Measurements from ENCODE around the gene ATP1A3. TPM values are rescaled to one million over a fixed set of nuclear protein-coding genes. Genes with fewer than 3 reads are reported as not detected.

Gene ATP1A3
- polyA plus RNA-seq, 1 of the 3 experiments (the other 2 are of a cell fraction) = 0.77 TPM

GRCh38 chr19:41998246-41999020, 4.4 kb upstream of the ATP1A3 start:
- Histone ChIP-seq H3K36me3 (replicated peaks in 1 of 2; ENCODE audit: control insufficient read depth in 1 of 2, insufficient read depth in 2 of 2, low read length in 1 of 2) (no peaks in the 10 kb centered on the region), H3K9ac (no peak overlapping the region), H4K20me1 (ENCODE audit: insufficient read depth) (no peaks in the 10 kb centered on the region), H3K9me3 (no peaks in the 10 kb centered on the region), H3F3A (replicated peaks; ENCODE audit: insufficient read depth) (no peaks in the 10 kb centered on the region), H3K27me3 (ENCODE audit: insufficient read depth) (peaks cover 54% of the 10 kb centered on the region), H3K9me2 (no peaks in the 10 kb centered on the region), H3K4me2 (no peak overlapping the region), H2AFZ (ENCODE audit: low read depth) (no peak overlapping the region), H3K4me3 (ENCODE audit: low read depth in 2 of 2, low read length in 1 of 2) (peak overlapping the region; percentile 34 to 53; a peak in 3 of 4 replicates), H3K27ac (ENCODE audit: low read depth in 2 of 2, low read length in 1 of 2) (peak overlapping the region in 1 of 2 experiments; percentile 98; a peak in 2 of 4 replicates), H3K4me1 (ENCODE audit: control insufficient read depth in 1 of 2, insufficient read depth in 2 of 2, low read depth in 1 of 2, low read length in 1 of 2) (peaks cover 0 to 50% of the 10 kb centered on the region in 2 experiments; a peak in 1 of 4 replicates), H3K79me2 (ENCODE audit: insufficient read depth) (no peaks in the 10 kb centered on the region)
- 0% methylated on average over 20 of the region's 64 CpGs for WGBS (ENCODE audit: low lambda C conversion rate)
- peak; percentile 89 for DNase-seq
- POLR2A ChIA-PET = interaction anchor here (0.9 to 1.3 kb wide), 3 partner anchors 10 to 37 kb away, joined by 3 to 5 read pairs (median 3); no protein-coding TSS in a partner anchor
- CTCF ChIA-PET = interaction anchor here (0.5 to 4.7 kb wide), 16 partner anchors 12 to 361 kb away, joined by 3 to 39 read pairs (median 5); partner anchors contain the start of gene RABAC1
- TF ChIP-seq USF1 (IDR thresholded peaks at IDR 0.05; ENCODE audit: borderline replicate concordance, low read depth) = no peak
- TF ChIP-seq RAD21 (IDR thresholded peaks at IDR 0.05; ENCODE audit: low read length) = peak; percentile 54
- no peak for TF ChIP-seq EP300 (IDR thresholded peaks at IDR 0.05; ENCODE audit: borderline replicate concordance in 1 of 2, low read depth in 1 of 2, low read length in 1 of 2)
- no peak for TF ChIP-seq SIN3A (IDR thresholded peaks at IDR 0.05; ENCODE audit: borderline replicate concordance, low read depth, low read length)
- TF ChIP-seq FOSL2 (IDR thresholded peaks at IDR 0.05; ENCODE audit: borderline replicate concordance, low read depth) = no peak
- TF ChIP-seq REST (IDR thresholded peaks at IDR 0.05; ENCODE audit: low read depth, low read length) = peak; percentile 79; the same call in 1 of the 2 replicates
- TF ChIP-seq GABPA (IDR thresholded peaks at IDR 0.05; ENCODE audit: low read depth) = no peak
- peak; percentile 57 for TF ChIP-seq SMC3 (IDR thresholded peaks at IDR 0.05; ENCODE audit: low read depth, low read length)
- TF ChIP-seq TCF12 (IDR thresholded peaks at IDR 0.05) = no peak
- no peak for TF ChIP-seq TAF1 (IDR thresholded peaks at IDR 0.05; ENCODE audit: borderline replicate concordance, low read depth, low read length)
- TF ChIP-seq POLR2AphosphoS5 (IDR thresholded peaks at IDR 0.05; ENCODE audit: low read depth, low read length) = no peak
- TF ChIP-seq CTCF (IDR thresholded peaks at IDR 0.05) = peak; percentile 60
- TF ChIP-seq MAX (IDR thresholded peaks at IDR 0.05; ENCODE audit: low read depth) = no peak
- no peak for TF ChIP-seq FOXJ3 (CRISPR knock-in tag; IDR thresholded peaks at IDR 0.05)
- no peak for TF ChIP-seq EZH2phosphoT487 (IDR thresholded peaks at IDR 0.05; ENCODE audit: borderline replicate concordance, low read depth)
- no peak for TF ChIP-seq RXRA (IDR thresholded peaks at IDR 0.05; ENCODE audit: borderline replicate concordance, low read depth)
- no peak for TF ChIP-seq USF2 (IDR thresholded peaks at IDR 0.05; ENCODE audit: borderline replicate concordance, low read depth, low read length)
- TF ChIP-seq RFX5 (IDR thresholded peaks at IDR 0.05; ENCODE audit: low read length) = no peak
- no peak for TF ChIP-seq NFIC (IDR thresholded peaks at IDR 0.05; ENCODE audit: borderline replicate concordance)
- no peak for TF ChIP-seq TEAD4 (IDR thresholded peaks at IDR 0.05; ENCODE audit: borderline replicate concordance, insufficient read depth)
- TF ChIP-seq YY1 (IDR thresholded peaks at IDR 0.05; ENCODE audit: low read depth) = no peak
- TF ChIP-seq NRF1 (IDR thresholded peaks at IDR 0.05; ENCODE audit: low read depth, low read length) = no peak
- no peak for TF ChIP-seq CHD2 (IDR thresholded peaks at IDR 0.05; ENCODE audit: low read length, partially characterized antibody)
- no peak for TF ChIP-seq GATA2 (CRISPR knock-in tag; IDR thresholded peaks at IDR 0.05)

Data from SK-N-SH (cell line).